PC-3 (cell line): ENCODE data around the gene SMARCD2. TPM values are rescaled to one million over a fixed set of nuclear protein-coding genes. Genes with fewer than 3 reads are reported as not detected.

Experiments
- ATAC-seq: fragments of 200-7000 bp; cut with Tn5 transposase; 2 replicates; pipeline ENCODE4 v1.9.1; 2020; ENCODE audit warnings: mild to moderate bottlenecking, moderate library complexity
- BruUV-seq: library from RNA; stranded (reverse); fragments of 400-500 nt; replicated peaks from 2 replicates; lab custom pipeline; 2021; lab: Mats Ljungman, UMichigan
- CTCF ChIA-PET: fragments of 300-600 bp; sonication (Branson Sonifier 250); formaldehyde crosslinking; loops from one replicate; lab custom pipeline; 2022; ENCODE audit warnings: antibody characterized with exemption; lab: Charles Lee
- POLR2A ChIA-PET: fragments of 300-600 bp; sonication (Branson Sonifier 250); formaldehyde crosslinking; loops from one replicate; lab custom pipeline; 2022; ENCODE audit warnings: antibody characterized with exemption; ENCODE audit not compliant: unreplicated experiment; lab: Charles Lee
- DNase-seq: peaks from one replicate; pipeline ENCODE4 v3.0.0-alpha.2; 2015
- H2AFZ ChIP-seq: fragments of 300-600 bp; sonication (generic); 2 replicates; pipeline ENCODE4 v1.6.0; 2016; ENCODE audit warnings: antibody characterized with exemption, low read length
- H3F3A ChIP-seq: fragments of 300-600 bp; sonication (generic); one replicate; pipeline ENCODE4 v1.6.0; 2017; ENCODE audit warnings: antibody characterized with exemption, low read length, control low read depth, mild to moderate bottlenecking; ENCODE audit not compliant: unreplicated experiment
- H3K27ac ChIP-seq: fragments of 300-600 bp; sonication (generic); 2 replicates; pipeline ENCODE4 v1.5.1; 2016; ENCODE audit warnings: mild to moderate bottlenecking, low read length
- H3K27me3 ChIP-seq: fragments of 300-600 bp; sonication (generic); 2 replicates; pipeline ENCODE4 v1.6.1; 2016; ENCODE audit warnings: low read length, mixed read lengths
- H3K36me3 ChIP-seq: fragments of 300-600 bp; sonication (generic); 2 replicates; pipeline ENCODE4 v1.6.1; 2016; ENCODE audit warnings: low read depth, mixed run types, low read length, mixed read lengths
- H3K4me1 ChIP-seq: fragments of 300-600 bp; sonication (generic); 2 replicates; pipeline ENCODE4 v1.5.1; 2016; ENCODE audit warnings: low read length; ENCODE audit not compliant: insufficient read depth
- H3K4me2 ChIP-seq: fragments of 300-600 bp; sonication (generic); 2 replicates; pipeline ENCODE4 v1.6.0; 2016; ENCODE audit warnings: low read length
- H3K4me3 ChIP-seq: fragments of 300-600 bp; sonication (generic); 2 replicates; pipeline ENCODE4 v1.5.1; 2016; ENCODE audit warnings: mild to moderate bottlenecking, low read length, mixed read lengths
- H3K79me2 ChIP-seq: fragments of 300-600 bp; sonication (generic); 2 replicates; pipeline ENCODE4 v1.6.1; 2017; ENCODE audit warnings: low read length, mixed read lengths
- H3K9ac ChIP-seq: fragments of 300-600 bp; sonication (generic); 2 replicates; pipeline ENCODE4 v1.6.0; 2016; ENCODE audit warnings: mild to moderate bottlenecking, low read length
- H3K9me2 ChIP-seq: fragments of 300-600 bp; sonication (generic); replicated peaks from 2 replicates; pipeline ENCODE4 v1.6.1; 2016; ENCODE audit warnings: mixed run types, low read length, mixed read lengths
- H3K9me3 ChIP-seq: fragments of 300-600 bp; sonication (generic); 2 replicates; pipeline ENCODE4 v1.6.1; 2016; ENCODE audit warnings: low read length, mixed read lengths
- H4K20me1 ChIP-seq: fragments of 300-600 bp; sonication (generic); 2 replicates; pipeline ENCODE4 v1.6.1; 2016; ENCODE audit warnings: low read length, mixed read lengths
- CTCF ChIP-seq: fragments of 300-600 bp; sonication (generic); conservative IDR thresholded peaks from 2 replicates; pipeline ENCODE4 v1.5.1; 2017; ENCODE audit warnings: antibody characterized with exemption, low read depth, mild to moderate bottlenecking, low read length
- EZH2 ChIP-seq: fragments of 300-600 bp; sonication (generic); IDR thresholded peaks from one replicate; pipeline ENCODE4 v1.6.1; 2017; ENCODE audit warnings: antibody characterized with exemption, mild to moderate bottlenecking, low read length; ENCODE audit not compliant: unreplicated experiment
- EZH2phosphoT487 ChIP-seq: fragments of 300-600 bp; sonication (generic); IDR thresholded peaks from 2 replicates; pipeline ENCODE4 v1.6.1; 2018; ENCODE audit warnings: mild to moderate bottlenecking, antibody characterized with exemption, low read length, borderline replicate concordance
- intact Hi-C: fragments of 100-400 bp; cut with micrococcal nuclease; formaldehyde crosslinking; loops from 2 replicates; pipeline ENCODE4 v1.9.0; 2023
- total RNA-seq: library from RNA; depleted of rRNA; stranded (reverse); fragments of >200 nt; gene quantifications from 2 replicates; pipeline ENCODE4 v1.2.3, GENCODE V29; 2014

The SMARCD2 gene
- total RNA-seq, 1 experiment from 2014 or later: 152 TPM

- ChIA-PET POLR2A (no interaction called here), CTCF (no interaction called here)
- intact Hi-C loops: no loop called here
- H3K4me2 ChIP-seq: no peak overlapping the region
- H3K4me3 ChIP-seq: no peak overlapping the region
- ATAC-seq (no peak), DNase-seq (no peak)
- H3K36me3 ChIP-seq: peaks cover 73% of the 10 kb centered on the region
- no peak overlapping the region for H3K9ac ChIP-seq
- no TSS peak for BruUV-seq
- H4K20me1 ChIP-seq: peaks cover 25% of the 10 kb centered on the region
- H2AFZ ChIP-seq: no peak overlapping the region
- no peak overlapping the region for H3K27ac ChIP-seq
- peaks cover 60% of the 10 kb centered on the region for H3K79me2 ChIP-seq
- no peaks in the 10 kb centered on the region for H3K27me3 ChIP-seq
- H3K9me3 ChIP-seq: no peaks in the 10 kb centered on the region
- TF ChIP-seq EZH2: no peak
- no peak for TF ChIP-seq CTCF
- no peak for TF ChIP-seq EZH2phosphoT487
- no peaks in the 10 kb centered on the region for H3F3A ChIP-seq
- H3K4me1 ChIP-seq: peaks cover 21% of the 10 kb centered on the region
- H3K9me2 ChIP-seq: no peaks in the 10 kb centered on the region
These were observed 18.1 kb downstream of the SMARCD2 start for GRCh38 chr17:63824362-63824761.

DNA sequence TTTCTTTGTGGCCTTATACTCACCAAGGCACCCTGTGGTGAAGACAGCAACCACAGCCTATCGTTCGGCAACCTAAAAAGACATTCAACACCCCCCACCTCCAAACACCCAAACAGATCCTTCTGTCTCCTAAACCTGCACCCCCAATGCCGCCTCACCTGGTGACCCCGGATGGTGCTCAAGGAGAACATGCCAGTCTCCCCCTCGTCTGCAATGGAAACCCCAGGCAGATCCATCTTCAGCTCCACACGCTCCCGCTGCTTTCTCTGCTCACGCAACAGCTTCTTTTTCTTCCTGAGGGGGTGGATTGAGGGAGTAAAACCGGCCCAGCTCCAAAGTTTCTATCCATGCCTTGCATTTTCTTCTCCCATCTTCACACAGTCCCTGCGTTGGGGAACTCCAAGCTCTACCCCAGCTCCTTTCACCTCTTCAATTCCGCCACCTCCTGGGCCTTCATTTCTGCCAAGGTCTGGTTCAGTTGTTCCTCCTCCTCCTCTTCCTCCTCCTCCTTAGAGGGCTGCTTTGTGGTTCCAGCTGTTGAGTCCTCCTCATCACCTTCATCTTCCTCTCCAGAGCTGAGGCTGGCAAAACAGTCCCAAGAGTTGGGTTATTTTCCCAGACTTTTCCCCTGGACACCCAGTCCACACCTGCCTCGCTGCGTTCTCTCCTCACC, 18.7 kb downstream of the SMARCD2 start:
- Histone ChIP-seq H4K20me1 (peaks cover 20% of the 10 kb centered on the region), H3K9me3 (no peaks in the 10 kb centered on the region), H3K4me3 (no peak overlapping the region), H3K36me3 (peaks cover 73% of the 10 kb centered on the region), H3K9me2 (no peaks in the 10 kb centered on the region), H3K4me1 (peaks cover 16% of the 10 kb centered on the region), H3K27ac (no peak overlapping the region), H2AFZ (no peak overlapping the region), H3K79me2 (peaks cover 54% of the 10 kb centered on the region), H3K9ac (no peak overlapping the region), H3K4me2 (no peak overlapping the region), H3F3A (peaks cover 4% of the 10 kb centered on the region), H3K27me3 (no peaks in the 10 kb centered on the region)
- ChIA-PET POLR2A (no interaction called here), CTCF (no interaction called here)
- intact Hi-C loops: no loop called here
- ATAC-seq: no peak
- TF ChIP-seq EZH2phosphoT487: no peak
- TF ChIP-seq CTCF: no peak
- no peak for TF ChIP-seq EZH2
- no TSS peak for BruUV-seq
- no peak for DNase-seq

- Histone ChIP-seq H3K9me2 (no peaks in the 10 kb centered on the region), H3K4me2 (no peak overlapping the region), H3F3A (peaks cover 6% of the 10 kb centered on the region), H3K27me3 (no peaks in the 10 kb centered on the region), H3K36me3 (peaks cover 76% of the 10 kb centered on the region), H3K4me3 (no peak overlapping the region), H3K9me3 (no peaks in the 10 kb centered on the region), H3K27ac (no peak overlapping the region), H3K79me2 (peaks cover 42% of the 10 kb centered on the region), H3K9ac (no peak overlapping the region), H4K20me1 (0 out of 2 replicates have a peak, but pooled peaks cover 14% of the 10 kb centered on the region), H2AFZ (no peak overlapping the region), H3K4me1 (peaks cover 9% of the 10 kb centered on the region)
- BruUV-seq: no TSS peak
- intact Hi-C loops: no loop called here
- TF ChIP-seq EZH2phosphoT487 (no peak), CTCF (no peak), EZH2 (no peak)
- POLR2A ChIA-PET: no interaction called here
- ATAC-seq (no peak), DNase-seq (no peak)
- CTCF ChIA-PET: no interaction called here
These were observed 19.9 kb downstream of the SMARCD2 start for GRCh38 chr17:63822537-63822936.
